Liver (tissue), 9 donors: ENCODE data around the gene ERC2. TPM values are rescaled to one million over a fixed set of nuclear protein-coding genes. Genes with fewer than 3 reads are reported as not detected.

Experiments
- DNase-seq: peaks from one replicate; pipeline ENCODE4 v3.0.0-alpha.2; 2017; ENCODE audit warnings: low spot score
- H3K27ac ChIP-seq, 2 donors: one replicate each; pipeline ENCODE4 v1.7.0; 2013; ENCODE audit warnings: inconsistent platforms in 2 of 2, low read length in 2 of 2, control low read depth in 1 of 2, low read depth in 1 of 2, mild to moderate bottlenecking in 1 of 2
- H3K27me3 ChIP-seq, 4 donors: one replicate each; pipeline versions ENCODE4 v1.6.1 to v1.7.0; 2013; ENCODE audit warnings: low read length in 3 of 4, inconsistent platforms in 1 of 4, mild to moderate bottlenecking in 1 of 4, moderate library complexity in 1 of 4; ENCODE audit not compliant: control insufficient read depth in 4 of 4, insufficient read depth in 4 of 4
- H3K36me3 ChIP-seq, 4 donors: one replicate each; pipeline versions ENCODE4 v1.6.1 to v1.7.0; 2013; ENCODE audit warnings: low read length in 3 of 4, mild to moderate bottlenecking in 3 of 4, low read depth in 1 of 4, moderate library complexity in 1 of 4; ENCODE audit not compliant: control insufficient read depth in 4 of 4, insufficient read depth in 3 of 4
- H3K4me1 ChIP-seq, 4 donors: one replicate each; pipeline versions ENCODE4 v1.6.1 to v1.7.0; 2013; ENCODE audit warnings: low read length in 3 of 4, mild to moderate bottlenecking in 3 of 4, moderate library complexity in 1 of 4; ENCODE audit not compliant: control insufficient read depth in 4 of 4, insufficient read depth in 4 of 4
- H3K4me3 ChIP-seq, 3 donors: one replicate each; pipeline versions ENCODE4 v1.6.1 to v1.7.0; 2013; ENCODE audit warnings: low read length in 3 of 3, control low read depth in 1 of 3, low read depth in 1 of 3, mild to moderate bottlenecking in 1 of 3
- H3K9ac ChIP-seq, 2 donors: one replicate each; pipeline ENCODE4 v1.7.0; 2013; ENCODE audit warnings: low read length in 2 of 2, mild to moderate bottlenecking in 2 of 2, moderate library complexity in 2 of 2, control low read depth in 1 of 2, low read depth in 1 of 2
- H3K9me3 ChIP-seq, 4 donors: one replicate each; pipeline versions ENCODE4 v1.6.1 to v1.7.0; 2013; ENCODE audit warnings: low read length in 3 of 4; ENCODE audit not compliant: control insufficient read depth in 4 of 4
- EGR1 ChIP-seq, 2 donors: IDR thresholded peaks; 2 replicates each; pipeline ENCODE4 v1.6.1; 2016 to 2018; ENCODE audit warnings: antibody characterized with exemption in 2 of 2, low read depth in 2 of 2
- FOXA1 ChIP-seq: IDR thresholded peaks from 2 replicates; pipeline ENCODE4 v1.6.1; 2016; ENCODE audit warnings: antibody characterized with exemption
- FOXA2 ChIP-seq: IDR thresholded peaks from 2 replicates; pipeline ENCODE4 v1.6.1; 2016; ENCODE audit warnings: antibody characterized with exemption
- GABPA ChIP-seq, 2 donors: IDR thresholded peaks in 1 of 2; conservative IDR thresholded peaks in 1 of 2; 2 replicates each; pipeline ENCODE4 v1.6.1; 2016; ENCODE audit warnings: antibody characterized with exemption in 2 of 2, mild to moderate bottlenecking in 1 of 2, moderate library complexity in 1 of 2
- HNF4A ChIP-seq, 2 donors: conservative IDR thresholded peaks; 2 replicates each; pipeline ENCODE4 v1.6.1; 2016; ENCODE audit warnings: antibody characterized with exemption in 2 of 2, mild to moderate bottlenecking in 2 of 2
- HNF4G ChIP-seq: IDR thresholded peaks from 2 replicates; pipeline ENCODE4 v1.6.1; 2016; ENCODE audit warnings: antibody characterized with exemption
- JUND ChIP-seq, 2 donors: IDR thresholded peaks; 2 replicates each; pipeline ENCODE4 v1.6.1; 2016; ENCODE audit warnings: antibody characterized with exemption in 2 of 2
- NR2F2 ChIP-seq: IDR thresholded peaks from 2 replicates; pipeline ENCODE4 v1.6.1; 2016; ENCODE audit warnings: antibody characterized with exemption
- RAD21 ChIP-seq, 2 donors: IDR thresholded peaks; 2 replicates each; pipeline ENCODE4 v1.6.1; 2016; ENCODE audit warnings: antibody characterized with exemption in 2 of 2, mild to moderate bottlenecking in 2 of 2
- RXRA ChIP-seq, 2 donors: IDR thresholded peaks; 2 replicates each; pipeline ENCODE4 v1.6.1; 2017 to 2018; ENCODE audit warnings: antibody characterized with exemption in 2 of 2, mild to moderate bottlenecking in 1 of 2
- SP1 ChIP-seq: IDR thresholded peaks from 2 replicates; pipeline ENCODE4 v1.6.1; 2018; ENCODE audit warnings: antibody characterized with exemption, mild to moderate bottlenecking
- TAF1 ChIP-seq: conservative IDR thresholded peaks from 2 replicates; pipeline ENCODE4 v1.6.1; 2016; ENCODE audit warnings: antibody characterized with exemption, mild to moderate bottlenecking
- YY1 ChIP-seq: IDR thresholded peaks from 2 replicates; pipeline ENCODE4 v1.6.1; 2016; ENCODE audit warnings: antibody characterized with exemption, mild to moderate bottlenecking
- WGBS: extraction: QIAGEN DNeasy Blood & Tissue Kit; methylation state at CpG from one replicate; pipeline ENCODE4 v1.1.7; 2013; 5-methylcytosine and 5-hydroxymethylcytosine counted together
- polyA plus RNA-seq, 2 donors: library from polyadenylated mRNA; stranded (reverse) in 1 of 2; unstranded in 1 of 2; fragments of 200-250 nt in 1 of 2; fragments of >200 nt in 1 of 2; fragmentation: Nextera tagmentation in 1 of 2; extraction: Ambion mirVana in 1 of 2; gene quantifications; one replicate each; pipeline versions ENCODE4 v1.2.1 to v1.2.3, GENCODE V29; 2013 to 2015
- total RNA-seq, 2 donors: library from RNA; depleted of rRNA; stranded (reverse); fragments of >200 nt; gene quantifications; one replicate each; pipeline ENCODE4 v1.2.3, GENCODE V29; 2014
- TF ChIP-seq, protein P1 (sequence below): IDR thresholded peaks from 2 replicates; pipeline ENCODE4 v1.6.1; 2016; ENCODE audit warnings: antibody characterized with exemption
- TF ChIP-seq, protein P2 (sequence below): IDR thresholded peaks from 2 replicates; pipeline ENCODE4 v1.6.1; 2016; ENCODE audit warnings: antibody characterized with exemption
- TF ChIP-seq, protein P3 (sequence below): IDR thresholded peaks from 2 replicates; pipeline ENCODE4 v1.6.1; 2016; ENCODE audit warnings: antibody characterized with exemption
- TF ChIP-seq, protein P4 (sequence below): IDR thresholded peaks from 2 replicates; pipeline ENCODE4 v1.6.1; 2016; ENCODE audit warnings: antibody characterized with exemption, mild to moderate bottlenecking
- TF ChIP-seq, protein P5 (sequence below): fragments of 150-350 bp; IDR thresholded peaks from 2 replicates; pipeline ENCODE4 v1.5.1; 2017; ENCODE audit warnings: improper control_type of control experiment, low read depth, low read length; ENCODE audit not compliant: missing input control
- donor health status: healthy.
- donor health status: healthy.
- donor health status: healthy.
- donor health status: healthy.
- donor health status: healthy.

Gene ERC2
- total and polyA plus RNA-seq, 4 donors: 0.14 to 0.25 TPM; not detected in 2

DNA sequence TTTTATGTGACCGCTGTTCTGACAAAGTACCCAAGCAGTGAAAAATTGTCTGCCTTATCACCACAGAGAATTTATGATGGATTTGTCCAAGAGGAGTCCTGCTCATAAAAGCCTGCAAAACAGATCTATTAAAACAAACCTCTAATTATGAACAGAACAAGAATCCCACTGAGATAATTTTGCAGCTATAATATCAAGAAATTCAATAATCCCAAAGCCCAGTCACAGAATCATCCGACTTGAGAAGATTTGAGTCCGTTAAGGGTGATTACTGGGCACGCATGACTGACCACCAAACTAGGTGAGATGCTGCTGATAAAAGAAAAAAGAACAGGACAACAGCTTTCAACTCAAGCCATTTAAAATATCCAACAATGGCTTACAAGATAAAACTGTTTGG, 750.2 kb downstream of the ERC2 start:
- H3K27me3 ChIP-seq: no peaks in the 10 kb centered on the region
- H3K4me3 ChIP-seq: no peak overlapping the region
- no peaks in the 10 kb centered on the region for H3K36me3 ChIP-seq
- no peak overlapping the region for H3K9ac ChIP-seq
- no peak overlapping the region for H3K27ac ChIP-seq
- no peaks in the 10 kb centered on the region for H3K9me3 ChIP-seq
- H3K4me1 ChIP-seq: no peaks in the 10 kb centered on the region
- 84% methylated on average over 4 of the region's 4 CpGs for WGBS
- TF ChIP-seq EGR1 (IDR thresholded peaks at IDR 0.05; ENCODE audit: low read depth in 2 of 2): no peak
- no peak for TF ChIP-seq SP1
- TF ChIP-seq, protein P1, sequence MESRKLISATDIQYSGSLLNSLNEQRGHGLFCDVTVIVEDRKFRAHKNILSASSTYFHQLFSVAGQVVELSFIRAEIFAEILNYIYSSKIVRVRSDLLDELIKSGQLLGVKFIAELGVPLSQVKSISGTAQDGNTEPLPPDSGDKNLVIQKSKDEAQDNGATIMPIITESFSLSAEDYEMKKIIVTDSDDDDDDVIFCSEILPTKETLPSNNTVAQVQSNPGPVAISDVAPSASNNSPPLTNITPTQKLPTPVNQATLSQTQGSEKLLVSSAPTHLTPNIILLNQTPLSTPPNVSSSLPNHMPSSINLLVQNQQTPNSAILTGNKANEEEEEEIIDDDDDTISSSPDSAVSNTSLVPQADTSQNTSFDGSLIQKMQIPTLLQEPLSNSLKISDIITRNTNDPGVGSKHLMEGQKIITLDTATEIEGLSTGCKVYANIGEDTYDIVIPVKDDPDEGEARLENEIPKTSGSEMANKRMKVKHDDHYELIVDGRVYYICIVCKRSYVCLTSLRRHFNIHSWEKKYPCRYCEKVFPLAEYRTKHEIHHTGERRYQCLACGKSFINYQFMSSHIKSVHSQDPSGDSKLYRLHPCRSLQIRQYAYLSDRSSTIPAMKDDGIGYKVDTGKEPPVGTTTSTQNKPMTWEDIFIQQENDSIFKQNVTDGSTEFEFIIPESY: no peak
- no peak for TF ChIP-seq RXRA (IDR thresholded peaks at IDR 0.05)
- no peak for TF ChIP-seq FOXA1
- TF ChIP-seq GABPA (IDR thresholded peaks at IDR 0.05 in 1 of 2, conservative IDR thresholded peaks at IDR 0.05 in 1 of 2): no peak
- TF ChIP-seq JUND (IDR thresholded peaks at IDR 0.05): no peak
- TF ChIP-seq FOXA2: no peak
- no peak for TF ChIP-seq HNF4G
- TF ChIP-seq TAF1: no peak
- TF ChIP-seq NR2F2: no peak
- TF ChIP-seq, protein P2, sequence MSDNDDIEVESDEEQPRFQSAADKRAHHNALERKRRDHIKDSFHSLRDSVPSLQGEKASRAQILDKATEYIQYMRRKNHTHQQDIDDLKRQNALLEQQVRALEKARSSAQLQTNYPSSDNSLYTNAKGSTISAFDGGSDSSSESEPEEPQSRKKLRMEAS: no peak
- TF ChIP-seq, protein P3, sequence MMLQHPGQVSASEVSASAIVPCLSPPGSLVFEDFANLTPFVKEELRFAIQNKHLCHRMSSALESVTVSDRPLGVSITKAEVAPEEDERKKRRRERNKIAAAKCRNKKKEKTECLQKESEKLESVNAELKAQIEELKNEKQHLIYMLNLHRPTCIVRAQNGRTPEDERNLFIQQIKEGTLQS: no peak
- no peak for TF ChIP-seq RAD21 (IDR thresholded peaks at IDR 0.05)
- no peak for TF ChIP-seq HNF4A (conservative IDR thresholded peaks at IDR 0.05)
- DNase-seq: no peak

DNA sequence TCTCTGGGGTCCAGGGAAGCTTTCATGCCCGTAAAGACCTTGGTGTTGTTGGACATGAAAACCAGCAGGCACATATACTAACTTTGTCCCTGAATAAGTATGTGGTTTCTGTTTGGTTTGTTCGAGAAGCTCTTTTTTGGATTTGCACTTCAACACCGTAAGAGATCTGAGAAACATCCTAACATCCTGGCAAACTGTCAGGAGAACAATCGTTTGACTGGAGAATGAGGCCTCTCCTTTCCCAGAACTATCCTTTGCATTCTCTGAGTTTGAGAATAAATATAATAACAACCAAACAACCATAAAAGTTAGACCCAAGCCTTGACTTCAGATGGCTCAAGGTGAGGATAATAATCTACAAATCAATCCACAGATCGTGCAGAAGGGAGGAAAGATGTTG, 750.8 kb downstream of the ERC2 start:
- Histone ChIP-seq H3K27ac (no peak overlapping the region), H3K36me3 (no peaks in the 10 kb centered on the region), H3K9me3 (no peaks in the 10 kb centered on the region), H3K4me3 (no peak overlapping the region), H3K27me3 (no peaks in the 10 kb centered on the region), H3K9ac (no peak overlapping the region), H3K4me1 (no peaks in the 10 kb centered on the region)
- WGBS: 74% methylated on average over 5 of the region's 5 CpGs
- no peak for DNase-seq
- TF ChIP-seq RAD21 (IDR thresholded peaks at IDR 0.05) (no peak), SP1 (no peak), YY1 (no peak), EGR1 (IDR thresholded peaks at IDR 0.05; ENCODE audit: low read depth in 2 of 2) (no peak), HNF4A (conservative IDR thresholded peaks at IDR 0.05) (no peak), RXRA (IDR thresholded peaks at IDR 0.05) (no peak), FOXA2 (no peak), TAF1 (no peak), GABPA (IDR thresholded peaks at IDR 0.05 in 1 of 2, conservative IDR thresholded peaks at IDR 0.05 in 1 of 2) (no peak), NR2F2 (no peak)
- TF ChIP-seq, protein P2: no peak
- TF ChIP-seq, protein P3: no peak
- TF ChIP-seq, protein P4, sequence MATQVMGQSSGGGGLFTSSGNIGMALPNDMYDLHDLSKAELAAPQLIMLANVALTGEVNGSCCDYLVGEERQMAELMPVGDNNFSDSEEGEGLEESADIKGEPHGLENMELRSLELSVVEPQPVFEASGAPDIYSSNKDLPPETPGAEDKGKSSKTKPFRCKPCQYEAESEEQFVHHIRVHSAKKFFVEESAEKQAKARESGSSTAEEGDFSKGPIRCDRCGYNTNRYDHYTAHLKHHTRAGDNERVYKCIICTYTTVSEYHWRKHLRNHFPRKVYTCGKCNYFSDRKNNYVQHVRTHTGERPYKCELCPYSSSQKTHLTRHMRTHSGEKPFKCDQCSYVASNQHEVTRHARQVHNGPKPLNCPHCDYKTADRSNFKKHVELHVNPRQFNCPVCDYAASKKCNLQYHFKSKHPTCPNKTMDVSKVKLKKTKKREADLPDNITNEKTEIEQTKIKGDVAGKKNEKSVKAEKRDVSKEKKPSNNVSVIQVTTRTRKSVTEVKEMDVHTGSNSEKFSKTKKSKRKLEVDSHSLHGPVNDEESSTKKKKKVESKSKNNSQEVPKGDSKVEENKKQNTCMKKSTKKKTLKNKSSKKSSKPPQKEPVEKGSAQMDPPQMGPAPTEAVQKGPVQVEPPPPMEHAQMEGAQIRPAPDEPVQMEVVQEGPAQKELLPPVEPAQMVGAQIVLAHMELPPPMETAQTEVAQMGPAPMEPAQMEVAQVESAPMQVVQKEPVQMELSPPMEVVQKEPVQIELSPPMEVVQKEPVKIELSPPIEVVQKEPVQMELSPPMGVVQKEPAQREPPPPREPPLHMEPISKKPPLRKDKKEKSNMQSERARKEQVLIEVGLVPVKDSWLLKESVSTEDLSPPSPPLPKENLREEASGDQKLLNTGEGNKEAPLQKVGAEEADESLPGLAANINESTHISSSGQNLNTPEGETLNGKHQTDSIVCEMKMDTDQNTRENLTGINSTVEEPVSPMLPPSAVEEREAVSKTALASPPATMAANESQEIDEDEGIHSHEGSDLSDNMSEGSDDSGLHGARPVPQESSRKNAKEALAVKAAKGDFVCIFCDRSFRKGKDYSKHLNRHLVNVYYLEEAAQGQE: no peak
- TF ChIP-seq, protein P5, sequence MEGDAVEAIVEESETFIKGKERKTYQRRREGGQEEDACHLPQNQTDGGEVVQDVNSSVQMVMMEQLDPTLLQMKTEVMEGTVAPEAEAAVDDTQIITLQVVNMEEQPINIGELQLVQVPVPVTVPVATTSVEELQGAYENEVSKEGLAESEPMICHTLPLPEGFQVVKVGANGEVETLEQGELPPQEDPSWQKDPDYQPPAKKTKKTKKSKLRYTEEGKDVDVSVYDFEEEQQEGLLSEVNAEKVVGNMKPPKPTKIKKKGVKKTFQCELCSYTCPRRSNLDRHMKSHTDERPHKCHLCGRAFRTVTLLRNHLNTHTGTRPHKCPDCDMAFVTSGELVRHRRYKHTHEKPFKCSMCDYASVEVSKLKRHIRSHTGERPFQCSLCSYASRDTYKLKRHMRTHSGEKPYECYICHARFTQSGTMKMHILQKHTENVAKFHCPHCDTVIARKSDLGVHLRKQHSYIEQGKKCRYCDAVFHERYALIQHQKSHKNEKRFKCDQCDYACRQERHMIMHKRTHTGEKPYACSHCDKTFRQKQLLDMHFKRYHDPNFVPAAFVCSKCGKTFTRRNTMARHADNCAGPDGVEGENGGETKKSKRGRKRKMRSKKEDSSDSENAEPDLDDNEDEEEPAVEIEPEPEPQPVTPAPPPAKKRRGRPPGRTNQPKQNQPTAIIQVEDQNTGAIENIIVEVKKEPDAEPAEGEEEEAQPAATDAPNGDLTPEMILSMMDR: no peak
